ENCODE results near the gene RANBP17. TPM values are rescaled to one million over a fixed set of nuclear protein-coding genes. Genes with fewer than 3 reads are reported as not detected.

The RANBP17 gene
- total and polyA plus RNA-seq, 9 of the 15 experiments (the other 6 are each of a cell fraction or from before 2014, with no cell fraction given) = not detected

GRCh38 chr5:171055875-171056454 is 194.1 kb downstream of the RANBP17 start:
- ChIA-PET CTCF (ENCODE audit: low intra/inter-chr PET ratio) (no interaction called here), POLR2A (no interaction called here)
- ATAC-seq = no peak
- no peak overlapping the region for H3K27ac ChIP-seq (ENCODE audit: extremely low read depth, low read depth, low read length)
- H3K9me1 ChIP-seq (ENCODE audit: control insufficient read depth, insufficient read depth, low read length) = no peaks in the 10 kb centered on the region
- no peak overlapping the region for H3K9ac ChIP-seq (ENCODE audit: insufficient read depth in 1 of 2, low read depth in 2 of 2, low read length in 2 of 2)
- no peaks in the 10 kb centered on the region for H4K20me1 ChIP-seq (replicated peaks; ENCODE audit: control insufficient read depth, insufficient read depth, low read length)
- WGBS (ENCODE audit: insufficient coverage, low coverage, missing lambda C conversion rate) = 0% methylated on average over 3 of the region's 3 CpGs
- H3K79me2 ChIP-seq (ENCODE audit: control insufficient read depth, insufficient read depth, low read length) = no peaks in the 10 kb centered on the region
- H3K4me1 ChIP-seq (replicated peaks in 1 of 2; ENCODE audit: control insufficient read depth in 2 of 2, insufficient read depth in 2 of 2, low read length in 2 of 2) = no peaks in the 10 kb centered on the region
- intact Hi-C loops (cut with micrococcal nuclease) = no loop called here
- DNase-seq (ENCODE audit: extremely low read depth in 1 of 4, low spot score in 3 of 4) = no peak
- no peaks in the 10 kb centered on the region for H3K27me3 ChIP-seq (ENCODE audit: control insufficient read depth in 2 of 2, insufficient read depth in 2 of 2, low read length in 2 of 2)
- H2AFZ ChIP-seq (ENCODE audit: low read depth, low read length) = no peak overlapping the region
- no peaks in the 10 kb centered on the region for H3K36me3 ChIP-seq (ENCODE audit: control insufficient read depth, insufficient read depth, low read length)
- in situ Hi-C loops (cut with MboI) = no loop called here
- FAIRE-seq = no peak
- no TSS peak for BruUV-seq (replicated peaks)
- H3K4me2 ChIP-seq (ENCODE audit: insufficient read depth, low read length) = no peak overlapping the region
- H3K9me3 ChIP-seq (replicated peaks; ENCODE audit: control insufficient read depth, insufficient read depth, low read depth, low read length) = 0 out of 2 replicates have a peak, but pooled peaks cover 2% of the 10 kb centered on the region
- no peak overlapping the region for H3K4me3 ChIP-seq
- no peak for TF ChIP-seq ILF3 (IDR thresholded peaks at IDR 0.05; ENCODE audit: borderline replicate concordance)
- no peak for TF ChIP-seq ETS1 (conservative IDR thresholded peaks at IDR 0.05; ENCODE audit: control insufficient read depth, low read depth, low read length)
- TF ChIP-seq HLTF (IDR thresholded peaks at IDR 0.05) = no peak
- no peak for TF ChIP-seq GTF2E2 (tag; IDR thresholded peaks at IDR 0.05)
- no peak for TF ChIP-seq CBX2 (IDR thresholded peaks at IDR 0.05; ENCODE audit: insufficient read depth, low read length, poor library complexity, severe bottlenecking)
- TF ChIP-seq DNMT1 (IDR thresholded peaks at IDR 0.05) = no peak
- no peak for TF ChIP-seq CEBPB (tag; IDR thresholded peaks at IDR 0.05)
- TF ChIP-seq U2AF2 (optimal IDR thresholded peaks at IDR 0.05; ENCODE audit: low read depth, low read length) = no peak
- TF ChIP-seq SUPT5H (IDR thresholded peaks at IDR 0.05) = no peak
- TF ChIP-seq RCOR1 (IDR thresholded peaks at IDR 0.05; ENCODE audit: borderline replicate concordance in 1 of 2, low read depth in 2 of 2, low read length in 2 of 2) = no peak
- no peak for TF ChIP-seq ZFP36 (IDR thresholded peaks at IDR 0.05; ENCODE audit: low read depth, low read length, partially characterized antibody)
- no peak for TF ChIP-seq ARHGAP35 (IDR thresholded peaks at IDR 0.05; ENCODE audit: partially characterized antibody)
- no peak for TF ChIP-seq RB1 (IDR thresholded peaks at IDR 0.05; ENCODE audit: low read depth)
- TF ChIP-seq TFAM (CRISPR knock-in tag; conservative IDR thresholded peaks at IDR 0.05) = no peak
- TF ChIP-seq MIER1 (IDR thresholded peaks at IDR 0.05; ENCODE audit: low read depth) = no peak
- no peak for TF ChIP-seq BCLAF1 (IDR thresholded peaks at IDR 0.05; ENCODE audit: borderline replicate concordance in 1 of 2, control insufficient read depth in 1 of 2, low read depth in 2 of 2, low read length in 1 of 2)
- no peak for TF ChIP-seq CHD4 (IDR thresholded peaks at IDR 0.05; ENCODE audit: insufficient read depth, insufficient replicate concordance, low read depth, low read length, poor library complexity, severe bottlenecking)

Measured in K562 (cell line).